Breast epithelium (tissue), 3 donors: ENCODE data around the gene SMIM26.

Experiments
- POLR2A ChIP-seq: fragments of 450-650 bp; IDR thresholded peaks from one replicate; pipeline ENCODE4 v1.6.1; 2016; ENCODE audit warnings: antibody characterized with exemption, mild to moderate bottlenecking, moderate library complexity
- POLR2AphosphoS5 ChIP-seq, 3 donors: sonication (generic); formaldehyde crosslinking; IDR thresholded peaks; one replicate each; pipeline ENCODE4 v1.6.1; 2017; ENCODE audit warnings: antibody characterized with exemption in 3 of 3
- TF ChIP-seq, protein P1 (sequence below), 3 donors: fragments of 450-650 bp; IDR thresholded peaks; one replicate each; pipeline ENCODE4 v1.5.1; 2016 to 2017; ENCODE audit warnings: antibody characterized with exemption in 3 of 3, mild to moderate bottlenecking in 3 of 3, moderate library complexity in 3 of 3

DNA sequence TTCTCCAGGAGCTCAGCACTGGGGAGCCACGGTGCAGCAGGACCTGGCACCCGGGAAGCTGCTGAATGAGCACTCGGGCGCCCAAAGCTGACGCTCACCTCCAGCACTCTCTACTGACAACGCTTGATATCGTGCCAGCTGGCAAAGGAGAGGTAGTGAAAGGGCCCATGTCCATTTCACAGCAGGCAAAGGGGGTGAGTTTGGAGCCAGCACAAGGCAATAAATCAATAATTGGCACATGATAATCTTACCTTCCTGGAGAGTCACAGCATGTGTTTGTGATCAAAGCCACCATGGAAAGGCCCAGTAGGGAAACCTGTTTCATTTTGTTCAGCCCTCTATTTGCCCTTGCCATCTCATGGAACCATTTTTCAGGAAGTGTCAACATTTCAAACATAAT lies 23.3 kb upstream of the SMIM26 start:
- TF ChIP-seq, protein P1, sequence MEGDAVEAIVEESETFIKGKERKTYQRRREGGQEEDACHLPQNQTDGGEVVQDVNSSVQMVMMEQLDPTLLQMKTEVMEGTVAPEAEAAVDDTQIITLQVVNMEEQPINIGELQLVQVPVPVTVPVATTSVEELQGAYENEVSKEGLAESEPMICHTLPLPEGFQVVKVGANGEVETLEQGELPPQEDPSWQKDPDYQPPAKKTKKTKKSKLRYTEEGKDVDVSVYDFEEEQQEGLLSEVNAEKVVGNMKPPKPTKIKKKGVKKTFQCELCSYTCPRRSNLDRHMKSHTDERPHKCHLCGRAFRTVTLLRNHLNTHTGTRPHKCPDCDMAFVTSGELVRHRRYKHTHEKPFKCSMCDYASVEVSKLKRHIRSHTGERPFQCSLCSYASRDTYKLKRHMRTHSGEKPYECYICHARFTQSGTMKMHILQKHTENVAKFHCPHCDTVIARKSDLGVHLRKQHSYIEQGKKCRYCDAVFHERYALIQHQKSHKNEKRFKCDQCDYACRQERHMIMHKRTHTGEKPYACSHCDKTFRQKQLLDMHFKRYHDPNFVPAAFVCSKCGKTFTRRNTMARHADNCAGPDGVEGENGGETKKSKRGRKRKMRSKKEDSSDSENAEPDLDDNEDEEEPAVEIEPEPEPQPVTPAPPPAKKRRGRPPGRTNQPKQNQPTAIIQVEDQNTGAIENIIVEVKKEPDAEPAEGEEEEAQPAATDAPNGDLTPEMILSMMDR (IDR thresholded peaks at IDR 0.05) = no peak
- no peak for TF ChIP-seq POLR2A
- TF ChIP-seq POLR2AphosphoS5 (IDR thresholded peaks at IDR 0.05) = no peak
